Measurements from ENCODE around the gene BCL2L15.

Gene BCL2L15

DNA sequence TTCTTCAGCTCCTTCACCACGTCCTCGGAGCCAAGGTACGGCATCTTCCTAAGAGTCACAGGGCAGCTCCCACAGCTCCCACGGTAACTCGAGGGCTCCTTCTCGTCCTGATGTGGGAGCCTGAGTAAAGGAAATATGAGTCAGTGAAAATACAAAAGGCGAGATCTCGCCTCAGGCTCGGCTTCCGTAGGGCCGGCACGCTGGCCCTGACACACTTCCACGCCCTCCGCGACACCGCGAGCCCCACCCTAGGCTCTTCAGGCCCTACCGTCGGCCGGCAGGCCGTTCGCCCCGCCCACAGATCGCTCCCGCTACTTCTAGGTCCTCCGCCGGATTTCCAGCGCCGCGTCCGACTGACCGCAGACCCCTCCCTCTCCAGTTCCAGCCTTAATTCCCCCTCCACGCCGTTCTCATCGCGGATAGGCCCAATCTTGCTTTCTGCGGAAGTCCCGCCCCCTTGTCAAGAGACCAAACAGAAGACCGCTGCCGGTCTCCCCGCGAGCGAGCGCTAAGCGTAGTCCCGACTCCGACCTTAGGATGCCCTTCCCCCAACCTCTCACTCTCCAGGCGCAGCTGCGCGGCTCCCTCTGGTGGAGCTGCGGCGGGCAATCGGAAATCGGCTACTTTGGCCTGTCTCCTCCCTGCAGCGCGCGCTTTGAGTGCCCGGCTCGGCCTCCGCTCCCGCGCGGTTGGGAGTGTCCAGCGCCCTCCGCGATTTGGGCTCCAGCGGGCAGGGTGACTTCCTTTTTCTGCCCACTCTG, 17.5 kb upstream of the BCL2L15 start, which contains the start of the genes AP4B1 and DCLRE1B:
TSS of gene AP4B1 (minus strand) at position 126 of the 761 bp plus-strand sequence. CDS start at position 44, 82 bp downstream.
TSS of gene DCLRE1B (plus strand) at position 653 of the 761 bp plus-strand sequence. CDS start 261 bp downstream, outside the sequence.
- peak; percentile 99 for FAIRE-seq

DNA sequence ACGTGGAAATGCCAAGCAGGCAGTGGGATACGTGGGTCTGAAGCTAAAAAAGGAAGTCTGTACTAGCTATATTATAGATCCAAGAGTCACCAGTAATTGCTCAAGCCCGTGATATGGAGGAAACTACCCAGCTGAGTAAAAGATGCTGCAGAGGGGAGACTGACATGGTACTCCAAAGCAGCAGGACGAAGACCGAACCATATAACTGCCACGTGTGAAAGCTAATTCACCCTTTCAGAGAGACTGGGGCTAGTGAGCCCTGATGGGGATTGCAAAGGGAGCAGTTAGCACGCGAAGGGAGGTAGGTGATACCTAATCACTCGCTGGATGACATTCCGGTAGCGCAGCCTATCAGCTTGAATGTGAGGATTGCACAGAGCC, 16.9 kb upstream of the BCL2L15 start:
- no peak for FAIRE-seq

DNA sequence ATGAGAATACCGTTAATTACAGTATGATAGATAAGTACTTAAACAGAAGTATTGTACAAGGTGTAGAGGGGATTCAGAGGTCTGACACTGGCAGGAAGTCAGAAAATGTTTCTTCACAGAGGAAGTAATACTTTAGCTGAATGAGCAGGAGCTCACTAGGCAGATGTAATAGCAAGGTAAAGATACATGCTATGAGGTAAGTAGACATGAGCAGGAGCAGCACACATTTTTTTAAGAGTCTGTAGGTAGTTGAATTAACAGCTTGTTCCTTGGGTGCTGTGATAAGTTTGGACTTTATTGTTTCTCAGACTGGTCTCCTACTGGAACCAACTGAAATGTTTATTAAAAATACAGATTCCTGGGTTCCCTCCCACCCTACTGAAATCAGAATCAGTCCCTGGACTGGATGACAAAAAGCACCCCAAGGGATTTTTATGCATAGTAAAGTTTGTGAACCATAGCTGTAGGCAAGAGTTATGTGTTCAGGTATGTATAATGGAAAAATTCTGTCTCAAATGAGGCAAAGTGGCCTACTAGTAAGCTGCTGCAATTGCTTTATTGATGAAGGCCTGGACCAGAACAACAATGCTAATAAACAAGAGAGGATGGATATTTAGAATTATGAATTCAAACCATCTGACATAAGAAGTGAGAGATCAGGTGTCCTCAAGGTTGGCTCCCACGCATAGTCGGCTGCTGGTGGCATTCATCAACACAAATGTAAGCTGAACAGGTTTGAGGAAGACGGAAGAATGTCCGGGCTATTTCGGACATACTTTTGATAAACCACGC, 16.3 kb upstream of the BCL2L15 start:
- no peak for FAIRE-seq

DNA sequence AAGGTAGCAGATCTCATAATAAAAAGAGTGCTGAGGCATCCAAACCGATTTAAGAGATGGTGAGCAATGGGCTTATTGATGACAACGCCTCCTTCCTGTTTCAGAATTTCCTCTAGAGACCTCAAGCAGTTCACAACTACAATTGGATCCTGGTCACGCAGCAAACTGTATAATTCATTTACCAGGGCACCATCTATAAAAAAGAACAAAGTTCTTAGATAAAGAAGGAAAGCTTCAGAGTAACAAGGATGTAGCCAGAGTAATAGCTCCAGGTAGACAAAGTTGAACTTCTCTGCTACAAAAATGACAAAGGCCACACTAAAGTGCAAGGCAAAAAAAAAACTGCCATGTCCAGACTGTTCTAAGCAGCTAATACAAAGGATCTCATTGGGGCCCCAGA, 13.8 kb upstream of the BCL2L15 start:
- no peak for FAIRE-seq

DNA sequence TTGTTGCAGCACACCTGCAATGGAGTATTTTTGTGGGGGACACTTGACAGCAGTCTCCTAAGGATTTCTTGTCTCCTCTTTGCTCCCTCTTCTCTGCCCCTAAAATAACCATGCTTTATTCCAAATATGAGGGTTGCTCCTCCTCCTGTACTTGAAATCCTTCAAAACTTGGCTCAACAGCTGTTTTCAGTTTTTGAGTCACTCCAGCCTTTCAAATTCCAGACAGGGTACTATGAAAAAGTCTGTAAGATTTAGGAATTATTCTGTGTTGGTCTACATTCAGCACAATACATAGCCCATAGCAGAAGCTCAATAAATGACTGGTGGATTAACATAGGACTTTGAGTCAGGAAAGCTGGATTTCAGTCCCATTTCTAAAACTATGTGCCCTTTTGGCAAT, 11.7 kb upstream of the BCL2L15 start:
- no peak for FAIRE-seq

DNA sequence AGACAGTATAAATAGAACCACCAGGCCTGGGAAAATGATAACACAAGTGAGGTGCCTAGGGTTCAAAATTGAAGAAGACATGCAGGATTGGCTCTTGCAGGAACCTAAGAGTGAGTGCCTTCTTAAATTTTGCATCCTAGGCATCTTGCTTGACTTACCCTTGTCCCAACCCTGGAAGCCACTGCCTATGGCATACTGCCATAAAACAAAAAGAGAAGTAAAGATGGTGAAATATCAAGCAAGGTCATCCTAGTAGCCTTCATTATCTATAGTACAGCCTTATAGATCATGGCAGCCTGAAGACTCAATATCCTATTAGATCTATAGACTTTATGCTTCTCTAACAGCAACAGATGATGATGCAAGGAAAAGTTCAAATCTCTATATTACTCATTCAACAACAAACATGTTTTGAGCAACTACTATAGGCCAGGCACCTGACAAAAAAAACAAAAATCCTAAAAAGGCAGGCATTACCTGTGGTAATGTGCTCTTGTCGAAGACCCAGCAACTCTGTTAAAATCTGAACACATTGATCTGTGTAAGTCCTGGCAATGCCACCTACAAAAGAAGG, 10.9 kb upstream of the BCL2L15 start:
- no peak for FAIRE-seq

DNA sequence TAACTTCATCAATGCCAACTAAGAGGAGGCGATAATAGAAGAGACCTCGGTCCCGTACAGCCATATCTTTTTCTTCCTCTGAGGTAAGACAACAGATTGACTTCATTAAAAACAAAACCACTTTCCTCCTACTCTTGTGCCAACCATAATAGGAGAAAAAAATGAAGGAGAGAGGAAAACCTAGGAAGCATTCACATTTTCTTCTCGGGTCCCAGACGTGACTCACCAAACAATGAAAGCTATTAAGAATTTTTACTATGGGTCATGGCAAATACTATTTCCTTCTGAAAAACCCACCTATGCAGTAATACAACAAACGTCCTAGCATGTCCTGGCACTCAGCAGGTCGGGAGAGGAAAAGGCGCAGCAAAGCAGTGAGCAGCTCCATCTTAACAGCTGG, 8.6 kb upstream of the BCL2L15 start:
- no peak for FAIRE-seq

DNA sequence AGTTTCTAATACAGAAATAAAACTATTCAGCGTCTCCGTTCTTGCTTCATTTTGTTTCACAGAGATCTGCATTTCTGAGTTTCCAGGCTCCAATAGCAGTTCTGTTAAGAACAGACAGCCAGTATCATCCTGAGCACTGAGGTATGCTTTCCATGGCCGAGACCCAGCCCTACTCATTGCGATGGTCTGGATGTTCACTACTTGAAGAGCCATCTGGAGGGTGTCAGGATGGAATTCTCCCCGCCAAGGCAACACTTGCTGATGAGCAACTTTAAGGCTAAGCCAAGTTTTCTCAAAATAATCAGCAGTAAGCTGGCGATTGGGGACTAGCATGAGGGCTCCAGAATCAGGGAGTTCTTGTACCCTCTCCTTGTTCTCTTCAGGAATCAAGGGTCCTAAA, 7.7 kb upstream of the BCL2L15 start:
- FAIRE-seq = no peak

DNA sequence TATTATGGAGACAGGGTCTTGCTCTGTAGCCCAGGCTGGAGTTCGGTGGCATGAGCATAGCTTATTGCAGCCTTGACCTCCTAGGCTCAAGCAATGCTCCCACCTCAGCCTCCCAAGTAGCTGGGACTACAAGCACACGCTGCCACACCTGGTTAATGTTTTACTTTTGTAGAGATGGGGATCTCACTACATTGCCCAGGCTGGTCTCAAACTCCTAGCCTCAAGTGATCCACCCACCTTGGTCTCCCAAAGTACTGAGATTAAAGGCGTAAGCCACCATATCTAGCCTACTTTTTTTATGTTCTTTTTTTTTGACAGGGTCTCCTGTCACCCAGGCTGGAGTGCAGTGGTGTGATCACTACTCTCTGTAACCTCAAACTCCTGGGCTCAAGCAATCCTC, 5.9 kb upstream of the BCL2L15 start:
- no peak for FAIRE-seq

DNA sequence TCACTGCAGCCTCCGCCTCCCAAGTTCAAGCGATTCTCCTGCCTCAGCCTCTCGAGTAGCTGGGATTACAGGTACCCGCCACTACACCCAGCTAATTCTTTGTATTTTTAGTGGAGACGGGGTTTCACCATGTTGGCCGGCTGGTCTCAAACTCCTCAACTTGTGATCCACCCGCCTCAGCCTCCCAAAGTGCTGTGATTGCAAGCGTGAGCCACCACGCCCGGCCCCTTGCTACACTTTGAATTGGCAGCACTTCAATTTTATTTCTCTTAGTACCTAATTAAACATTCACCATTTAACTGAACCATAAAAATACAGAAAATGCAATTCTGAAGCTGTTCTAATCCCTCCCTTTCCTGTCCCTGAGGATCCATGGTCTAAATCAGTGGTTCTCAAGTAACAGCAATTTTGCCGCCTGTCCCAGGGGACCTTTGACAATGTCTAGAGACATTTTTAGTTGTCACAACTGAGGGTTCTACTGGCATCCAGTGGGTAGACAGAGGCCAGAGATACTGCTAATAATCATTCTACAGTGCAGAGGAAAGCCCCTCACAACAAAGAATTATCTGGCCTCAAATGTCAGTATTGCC, 4.3 kb upstream of the BCL2L15 start:
- FAIRE-seq = no peak

DNA sequence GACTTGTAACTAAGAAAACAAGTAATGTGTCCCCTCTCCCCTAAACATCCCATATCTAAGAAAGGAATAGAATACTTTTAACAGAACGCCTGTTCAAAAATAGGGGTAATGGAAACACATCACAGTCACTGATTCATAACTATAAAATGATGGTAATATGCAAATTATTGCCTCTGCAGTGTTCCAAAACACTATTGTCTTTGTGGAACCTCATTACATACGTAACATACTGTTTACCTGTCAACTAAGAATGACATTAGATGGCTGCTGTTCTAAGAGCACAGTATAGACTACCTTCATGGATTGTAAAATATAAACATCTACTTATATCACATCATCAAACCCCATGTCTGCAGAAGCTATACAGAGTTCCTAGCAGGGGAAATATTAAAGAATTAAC, 3.4 kb upstream of the BCL2L15 start:
- FAIRE-seq = no peak

DNA sequence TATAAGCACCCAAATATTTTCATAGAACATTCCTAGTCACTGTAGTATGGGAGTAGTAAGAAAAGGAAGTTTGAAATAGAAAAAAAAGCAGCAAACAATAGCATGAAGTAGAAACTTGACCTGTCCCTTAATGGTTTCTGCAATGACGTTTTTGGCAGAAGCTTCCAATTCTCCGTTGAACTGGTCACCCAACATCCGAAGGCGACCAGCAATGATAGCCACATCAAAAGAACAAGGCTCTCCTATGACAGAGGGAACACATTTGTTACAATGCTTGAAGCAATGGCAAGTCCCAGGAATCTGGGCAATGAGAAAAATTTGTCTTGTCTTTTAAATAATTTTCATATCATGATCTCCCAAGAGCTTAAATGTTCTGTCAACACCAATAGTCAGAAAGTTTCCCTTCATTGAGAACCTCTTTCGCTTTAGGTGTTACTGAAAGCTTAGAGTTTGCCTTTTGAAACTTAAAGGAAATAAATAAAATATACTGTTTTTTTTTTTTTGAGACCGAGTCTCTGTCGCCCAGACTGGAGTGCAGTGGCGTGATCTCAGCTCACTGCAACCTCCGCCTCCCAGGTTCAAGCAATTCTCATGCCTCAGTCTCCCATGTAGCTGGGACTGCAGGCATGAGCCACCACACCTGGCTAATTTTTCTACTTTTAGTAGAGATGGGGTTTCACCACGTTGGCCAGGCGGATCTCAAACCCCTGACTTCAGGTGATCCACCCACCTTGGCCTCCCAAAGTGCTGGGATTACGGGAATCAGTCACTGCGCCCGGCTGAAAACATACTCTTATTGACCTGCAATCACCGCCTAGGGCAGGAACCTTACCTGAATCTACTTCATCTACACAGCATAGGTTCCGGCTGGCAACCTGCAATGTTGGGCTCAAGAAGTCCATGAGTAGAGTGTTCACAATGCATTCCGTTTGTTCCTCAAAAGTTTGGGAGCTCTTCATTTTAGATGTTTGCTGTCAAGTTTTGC, 672 bp downstream of the BCL2L15 start:
- no peak for FAIRE-seq

DNA sequence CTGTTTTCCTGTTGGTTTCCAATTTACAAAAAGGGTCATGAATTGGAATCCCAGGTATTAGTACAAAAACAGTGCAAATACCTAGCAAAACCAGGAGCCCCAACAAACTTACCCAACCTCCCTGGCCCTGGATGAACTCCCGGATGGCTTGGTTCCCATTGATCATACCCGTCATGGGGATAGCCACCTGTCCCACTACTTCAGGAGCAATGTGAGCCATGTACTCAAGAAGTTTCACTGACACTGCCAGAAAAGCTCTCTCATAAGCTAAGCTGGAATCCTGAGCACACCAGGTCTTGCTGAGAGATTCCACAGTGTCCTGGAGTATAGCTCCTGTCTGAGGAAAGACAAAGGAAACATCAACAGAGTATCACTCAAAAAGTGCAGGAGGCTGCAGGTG, 5.7 kb downstream of the BCL2L15 start:
- FAIRE-seq = no peak

DNA sequence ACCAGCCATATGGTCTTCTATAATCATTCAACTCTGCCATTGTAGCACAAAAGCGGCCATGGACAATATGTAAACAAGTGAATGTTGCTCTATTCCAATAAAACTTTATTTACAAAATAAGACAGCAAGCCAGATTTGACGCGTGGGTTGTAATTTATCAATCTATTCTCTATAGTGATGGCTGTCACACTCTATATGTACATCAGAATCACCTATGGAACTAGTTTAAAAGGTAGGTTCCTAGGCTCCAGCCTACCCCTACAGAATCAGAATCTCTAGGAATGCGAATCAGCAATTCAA, 7.7 kb downstream of the BCL2L15 start:
- FAIRE-seq = no peak

DNA sequence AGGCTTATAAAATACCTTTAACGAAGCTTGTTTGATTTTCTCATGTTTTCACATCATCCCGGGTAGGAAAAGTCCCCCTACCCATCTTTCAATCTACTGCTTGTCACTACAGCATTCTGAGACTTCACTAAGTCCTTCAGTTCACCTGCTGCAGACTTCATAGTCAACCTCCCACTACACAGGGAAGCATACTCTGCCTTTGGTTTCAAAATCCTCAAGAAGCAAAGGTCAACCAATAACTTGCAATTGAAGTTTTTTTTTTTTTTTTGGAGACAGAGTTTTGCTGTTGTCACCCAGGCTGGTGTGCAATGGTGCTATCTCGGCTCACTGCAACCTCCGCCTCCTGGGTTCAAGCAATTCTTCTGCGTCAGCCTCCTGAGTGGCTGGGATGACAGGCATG, 11.2 kb downstream of the BCL2L15 start:
- FAIRE-seq = no peak

DNA sequence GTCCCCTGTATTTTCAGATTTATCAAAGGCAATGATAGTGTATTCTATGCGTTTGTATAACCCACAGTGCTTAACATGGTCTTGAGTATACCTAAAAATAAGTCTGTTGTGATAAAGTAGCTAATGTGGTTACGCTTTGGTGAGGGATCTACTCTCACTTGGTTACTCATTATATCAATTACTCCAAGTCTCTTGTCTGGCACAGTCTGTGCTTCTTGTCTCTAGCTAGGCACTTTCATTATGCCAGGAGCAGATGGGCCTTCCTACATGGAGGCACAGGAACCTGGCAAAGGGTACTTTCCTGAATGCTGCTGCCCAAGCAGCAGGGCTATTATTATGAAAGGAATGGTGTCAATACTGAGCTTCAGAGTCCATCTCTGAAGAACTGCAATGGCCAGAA, 11.7 kb downstream of the BCL2L15 start:
- no peak for FAIRE-seq

DNA sequence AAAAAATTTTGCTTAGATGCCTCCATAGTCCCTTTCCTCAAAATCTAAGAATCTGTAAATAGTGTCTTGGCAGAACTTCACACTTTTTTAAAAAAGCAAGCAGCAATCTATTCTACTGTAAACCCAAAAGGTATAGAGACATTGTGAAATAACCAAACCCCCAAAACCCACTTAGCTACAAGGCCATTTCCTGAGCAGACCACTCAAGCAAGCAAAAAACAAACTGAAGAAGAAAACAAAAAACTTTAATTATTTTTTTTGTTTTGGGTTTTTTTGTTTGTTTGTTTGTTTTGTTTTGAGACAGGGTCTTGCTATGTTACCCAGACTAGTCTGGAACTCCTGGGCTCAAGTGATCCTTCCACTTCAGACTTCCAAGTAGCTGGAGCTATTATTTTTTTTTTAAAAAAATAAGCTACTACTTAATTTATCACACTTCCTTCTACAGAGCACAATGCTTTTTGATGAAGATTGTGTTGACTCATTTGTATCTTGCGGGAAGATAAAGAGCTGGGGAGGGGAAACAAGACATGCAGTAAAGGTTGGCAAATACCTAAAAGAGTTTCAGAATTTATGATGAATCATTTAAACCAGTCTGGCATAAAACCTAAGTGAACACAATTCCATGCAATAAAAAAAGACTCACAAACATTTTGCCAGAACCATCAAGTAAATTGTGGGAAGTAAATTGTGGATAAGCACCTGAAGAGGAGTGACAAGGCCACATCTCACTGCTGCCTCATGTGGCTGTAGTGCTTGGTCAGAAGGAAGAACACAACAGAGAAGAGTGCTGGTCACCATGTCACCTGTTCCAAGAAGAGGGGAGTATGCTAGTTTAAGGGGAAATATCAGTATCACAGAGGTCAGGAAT, 13.1 kb downstream of the BCL2L15 start:
- FAIRE-seq = no peak

DNA sequence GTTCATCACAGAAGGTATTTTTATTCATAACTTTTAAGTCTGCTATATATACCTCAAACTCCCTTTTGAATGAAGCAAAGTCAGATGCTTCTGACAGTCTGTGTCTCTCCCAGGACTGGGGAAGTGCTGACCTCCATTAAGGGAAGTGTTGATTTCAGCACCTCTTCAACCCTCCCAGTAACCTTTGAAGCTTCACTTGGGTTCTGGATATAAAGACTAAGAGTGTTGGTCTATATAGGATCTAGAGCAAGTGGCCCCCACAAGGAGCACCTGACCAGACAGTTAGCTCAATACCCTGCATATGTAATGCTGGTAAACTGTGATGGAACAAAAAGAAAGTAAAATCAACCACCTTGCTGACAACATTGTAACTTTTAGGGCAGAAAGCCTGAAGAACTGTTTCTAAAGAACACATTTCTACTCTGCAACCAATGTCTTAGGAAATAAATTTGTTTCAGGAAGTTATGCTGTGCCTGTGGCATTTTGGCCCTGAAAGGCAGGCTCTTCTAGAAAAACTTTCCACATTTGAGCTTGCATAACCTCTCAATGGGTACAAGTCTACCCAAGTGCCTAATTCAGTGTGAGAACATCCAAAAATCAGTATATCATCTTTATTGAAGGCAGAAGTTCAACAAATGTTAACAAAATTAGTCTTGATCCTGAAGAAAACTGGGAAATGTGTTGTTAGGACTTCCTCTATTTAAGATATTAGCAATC, 15.0 kb downstream of the BCL2L15 start:
- no peak for FAIRE-seq

DNA sequence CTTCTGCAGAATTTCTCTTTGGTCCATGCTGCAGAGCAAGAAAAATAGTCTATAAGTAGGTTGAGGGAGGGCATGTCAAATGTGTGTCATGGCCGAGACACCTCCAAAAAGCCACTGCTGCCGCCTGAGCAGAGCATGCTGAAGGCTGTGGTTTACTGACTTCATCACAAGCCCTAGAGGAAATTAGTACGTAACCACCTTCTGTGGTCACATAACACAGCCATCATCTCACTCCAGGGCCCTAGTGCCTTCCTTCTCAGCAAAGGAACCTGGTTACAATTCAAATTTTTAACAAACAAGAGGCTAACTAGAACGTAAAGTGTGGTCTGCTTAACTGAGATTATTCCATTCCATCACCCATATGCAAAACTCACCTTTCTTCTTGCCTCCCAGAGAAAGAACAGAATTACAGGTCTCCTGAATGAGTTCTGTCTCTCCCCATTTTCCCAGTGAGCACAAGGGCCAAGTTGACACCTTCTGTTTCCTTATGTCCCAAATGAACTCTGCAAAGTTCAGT, 15.7 kb downstream of the BCL2L15 start, which contains the start of gene PTPN22:
TSS of gene PTPN22 (minus strand) at position 116 of the 517 bp plus-strand sequence.
- FAIRE-seq = no peak

DNA sequence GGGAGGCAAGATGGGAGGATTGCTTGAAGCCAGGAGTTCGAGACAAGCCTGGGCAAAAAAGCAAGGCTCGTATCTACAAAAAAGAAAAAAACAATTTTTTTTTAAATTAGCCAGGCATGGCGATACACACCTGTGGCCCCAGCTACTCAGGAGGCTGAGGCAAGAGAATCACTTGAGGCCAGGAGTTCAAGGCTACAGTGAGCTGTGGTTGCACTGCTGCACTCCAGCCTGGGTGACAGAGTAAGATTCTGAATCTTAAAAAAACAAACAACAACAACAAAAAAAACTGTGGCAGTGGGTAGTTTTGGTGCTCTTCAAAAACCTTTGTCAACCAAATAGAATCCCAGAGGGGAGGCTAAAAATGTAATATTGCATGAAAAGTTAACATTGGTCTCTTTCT, 16.6 kb downstream of the BCL2L15 start:
- FAIRE-seq = no peak

All from G401.6 (cell line).